HepG2 (cell line): ENCODE measurements around the gene CNTD1.

Experiments
- BCL3 ChIP-seq: sonication (generic); formaldehyde crosslinking; IDR thresholded peaks from 2 replicates; pipeline ENCODE4 v1.5.1; 2020; ENCODE audit warnings: mild to moderate bottlenecking, missing genetic modification reagents, moderate library complexity
- CHCHD3 ChIP-seq: sonication (generic); formaldehyde crosslinking; IDR thresholded peaks from 2 replicates; pipeline ENCODE4 v1.8.0; 2022; ENCODE audit warnings: mild to moderate bottlenecking, missing genetic modification reagents, moderate library complexity
- CHD4 ChIP-seq: fragments of 200-600 bp; sonication (generic); IDR thresholded peaks from 2 replicates; pipeline ENCODE4 v1.7.0; 2017; ENCODE audit warnings: mild to moderate bottlenecking, low read length, borderline replicate concordance
- ETV6 ChIP-seq: sonication (generic); formaldehyde crosslinking; conservative IDR thresholded peaks from 2 replicates; pipeline ENCODE4 v1.4.0; 2020; ENCODE audit warnings: missing genetic modification reagents
- JUND ChIP-seq: sonication (generic); formaldehyde crosslinking; IDR thresholded peaks from 2 replicates; pipeline ENCODE4 v1.8.0; 2022; ENCODE audit warnings: mild to moderate bottlenecking, missing genetic modification reagents
- RFX5 ChIP-seq: IDR thresholded peaks from 2 replicates; pipeline ENCODE4 v1.6.1; 2011; ENCODE audit warnings: low read depth, low read length, improper control_type of control experiment
- TBL1XR1 ChIP-seq: fragments of 150-350 bp; IDR thresholded peaks from 2 replicates; pipeline ENCODE4 v1.6.1; 2014; ENCODE audit warnings: borderline replicate concordance, low read length; ENCODE audit not compliant: partially characterized antibody
- ZNF280D ChIP-seq: sonication (generic); formaldehyde crosslinking; IDR thresholded peaks from 2 replicates; pipeline ENCODE4 v1.5.1; 2020; ENCODE audit warnings: mild to moderate bottlenecking, missing genetic modification reagents

GRCh38 chr17:42748908-42749798 is 49.5 kb upstream of the CNTD1 start:
- TF ChIP-seq BCL3 (CRISPR knock-in tag) (no peak), CHCHD3 (CRISPR knock-in tag) (no peak), CHD4 (no peak), ZNF280D (CRISPR knock-in tag) (no peak), TBL1XR1 (no peak), RFX5 (no peak), JUND (CRISPR knock-in tag) (no peak), ETV6 (CRISPR knock-in tag) (no peak)
